ENCODE data around the gene RGS9. TPM values are rescaled to one million over a fixed set of nuclear protein-coding genes. Genes with fewer than 3 reads are reported as not detected.

The RGS9 gene
- total and polyA plus RNA-seq, 2 donors (not counting 1 experiment from before 2014, with no cell fraction given), result 1.6 to 1.7 TPM

DNA sequence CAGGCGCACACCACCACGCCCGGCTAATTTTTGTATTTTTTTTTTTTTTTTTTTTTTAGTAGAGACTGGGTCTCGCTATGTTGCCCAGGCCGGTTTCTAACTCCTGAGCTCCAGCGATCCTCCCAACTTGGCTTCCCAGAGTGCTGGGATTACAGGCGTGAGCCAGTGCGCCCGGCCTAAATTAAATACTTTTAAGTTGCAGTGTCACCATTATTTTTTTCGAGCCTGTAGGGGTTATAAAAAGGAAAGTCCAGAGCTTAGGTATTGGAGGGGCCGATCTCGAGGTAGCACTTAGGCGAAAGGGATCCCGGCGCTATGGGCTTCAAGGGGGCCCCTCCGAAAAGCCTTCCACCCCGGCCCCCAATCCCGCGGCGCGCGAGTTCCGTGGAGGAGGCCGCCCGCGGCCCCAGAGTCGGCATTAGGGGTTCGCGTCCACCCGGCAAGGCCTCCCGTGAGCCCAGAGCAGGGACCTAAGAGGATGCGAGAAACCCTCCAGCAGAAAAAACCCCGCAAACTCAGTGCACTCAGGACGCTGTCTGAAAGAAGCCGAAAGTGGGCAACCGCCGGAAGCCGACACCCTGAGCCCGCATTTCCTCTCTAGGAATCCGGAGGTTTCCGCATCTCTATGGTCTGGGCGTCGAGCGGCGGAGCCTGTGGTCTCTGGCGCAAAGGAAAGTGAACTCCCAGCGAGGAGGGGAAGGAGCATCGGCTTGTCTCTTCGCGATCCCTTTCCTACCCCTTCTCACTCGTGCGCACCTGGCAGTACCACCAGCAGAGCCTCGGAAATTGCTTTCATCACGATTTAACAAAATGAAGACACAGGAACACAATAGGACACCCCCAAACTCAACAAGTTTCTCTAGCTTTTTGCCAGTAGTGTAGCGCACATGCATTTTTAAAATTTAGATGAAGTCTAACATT is 14.1 kb upstream of the RGS9 start:
- H3K4me3 ChIP-seq (replicated peaks in 1 of 4; ENCODE audit: control extremely low read depth in 1 of 4, insufficient read depth in 1 of 4, low read depth in 3 of 4, low read length in 4 of 4), result peak overlapping the region; percentile 51 to 67 (median 58)
- H3K4me1 ChIP-seq (ENCODE audit: control insufficient read depth, extremely low read depth, insufficient read depth, low read length), result peaks cover 2% of the 10 kb centered on the region
- H3K4me2 ChIP-seq (ENCODE audit: extremely low read depth, insufficient read depth, low read length), result peak overlapping the region; percentile 97
- no peaks in the 10 kb centered on the region for H3K36me3 ChIP-seq (ENCODE audit: control insufficient read depth, insufficient read depth, low read length)
- H3K79me2 ChIP-seq (ENCODE audit: control insufficient read depth, insufficient read depth, low read length), result no peaks in the 10 kb centered on the region
- peak overlapping the region; percentile 79 for H3K27ac ChIP-seq (ENCODE audit: insufficient read depth, low read length)
- peak; percentile 87 to 94 for DNase-seq (ENCODE audit: low read depth in 2 of 2)
- no peaks in the 10 kb centered on the region for H3K27me3 ChIP-seq (ENCODE audit: control insufficient read depth, insufficient read depth, low read length)
- peak overlapping the region; percentile 85 for H3K9ac ChIP-seq (ENCODE audit: insufficient read depth, low read length)
- no peaks in the 10 kb centered on the region for H3K9me3 ChIP-seq (ENCODE audit: control insufficient read depth, insufficient read depth, low read depth, low read length)
- H4K20me1 ChIP-seq (ENCODE audit: control insufficient read depth, extremely low read depth, insufficient read depth, low read length), result no peaks in the 10 kb centered on the region
- peak overlapping the region; percentile 99 for H2AFZ ChIP-seq (ENCODE audit: low read length)
- TF ChIP-seq CTCF (conservative IDR thresholded peaks at IDR 0.05 in 1 of 2, IDR thresholded peaks at IDR 0.05 in 1 of 2; ENCODE audit: low read depth in 1 of 2, low read length in 2 of 2) (no peak), EZH2 (IDR thresholded peaks at IDR 0.05; ENCODE audit: low read length, missing control alignments) (no peak)

DNA sequence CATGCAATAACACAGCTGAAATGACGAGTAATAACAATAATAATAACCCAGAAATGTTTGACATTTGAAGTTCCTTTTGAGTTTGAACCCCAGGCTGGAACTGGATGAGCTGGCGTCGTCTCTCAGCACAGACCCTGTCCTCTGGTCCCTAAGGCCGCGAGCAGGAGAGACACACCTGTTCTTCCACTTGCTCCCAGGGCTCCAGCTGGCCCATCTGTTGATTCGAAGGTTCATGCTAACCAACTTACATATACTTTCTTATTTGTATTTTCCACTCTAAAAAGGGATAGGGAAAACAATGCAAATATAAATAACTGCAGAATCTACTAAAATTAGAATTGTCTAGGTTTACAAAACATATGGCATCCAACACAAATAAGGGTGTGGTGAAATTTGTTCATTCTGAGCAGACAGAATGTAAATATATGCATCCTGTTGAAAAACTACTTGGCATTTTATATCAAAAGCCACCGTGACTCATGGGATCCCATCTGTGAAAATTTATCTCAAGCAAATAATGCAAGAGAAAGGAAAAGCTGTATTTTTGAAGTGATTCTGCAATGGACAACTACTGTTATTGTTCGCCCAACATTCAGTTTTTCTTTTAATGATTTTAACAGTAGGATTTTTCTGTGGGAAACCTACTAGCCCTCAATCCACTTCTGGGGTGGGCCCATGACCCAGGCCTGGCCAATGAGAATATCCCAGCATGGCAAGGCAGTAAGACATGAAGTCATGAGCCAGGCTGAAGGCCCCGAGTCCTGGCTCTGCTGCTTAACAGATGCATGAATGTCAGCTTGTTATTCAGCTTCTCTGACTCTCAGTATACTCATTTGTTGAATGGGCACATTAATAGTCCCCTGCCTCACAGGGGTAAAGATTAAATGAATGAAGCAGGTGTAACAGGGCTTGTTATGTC is 13.2 kb upstream of the RGS9 start:
- Histone ChIP-seq H3K4me1 (ENCODE audit: control insufficient read depth, extremely low read depth, insufficient read depth, low read length) (peaks cover 2% of the 10 kb centered on the region), H3K9me3 (ENCODE audit: control insufficient read depth, insufficient read depth, low read depth, low read length) (no peaks in the 10 kb centered on the region), H4K20me1 (ENCODE audit: control insufficient read depth, extremely low read depth, insufficient read depth, low read length) (no peaks in the 10 kb centered on the region), H3K9ac (ENCODE audit: insufficient read depth, low read length) (no peak overlapping the region), H3K4me2 (ENCODE audit: extremely low read depth, insufficient read depth, low read length) (peak overlapping the region; percentile 16), H2AFZ (ENCODE audit: low read length) (peak overlapping the region; percentile 99), H3K36me3 (ENCODE audit: control insufficient read depth, insufficient read depth, low read length) (no peaks in the 10 kb centered on the region), H3K79me2 (ENCODE audit: control insufficient read depth, insufficient read depth, low read length) (no peaks in the 10 kb centered on the region), H3K4me3 (replicated peaks in 1 of 4; ENCODE audit: control extremely low read depth in 1 of 4, insufficient read depth in 1 of 4, low read depth in 3 of 4, low read length in 4 of 4) (peak overlapping the region in 2 of 4 experiments; percentile 56 to 67), H3K27ac (ENCODE audit: insufficient read depth, low read length) (peak overlapping the region; percentile 79), H3K27me3 (ENCODE audit: control insufficient read depth, insufficient read depth, low read length) (no peaks in the 10 kb centered on the region)
- TF ChIP-seq CTCF (conservative IDR thresholded peaks at IDR 0.05 in 1 of 2, IDR thresholded peaks at IDR 0.05 in 1 of 2; ENCODE audit: low read depth in 1 of 2, low read length in 2 of 2), result no peak
- TF ChIP-seq EZH2 (IDR thresholded peaks at IDR 0.05; ENCODE audit: low read length, missing control alignments), result no peak
- peak in 1 of 2 donors; percentile 71 for DNase-seq (ENCODE audit: low read depth in 2 of 2)

DNA sequence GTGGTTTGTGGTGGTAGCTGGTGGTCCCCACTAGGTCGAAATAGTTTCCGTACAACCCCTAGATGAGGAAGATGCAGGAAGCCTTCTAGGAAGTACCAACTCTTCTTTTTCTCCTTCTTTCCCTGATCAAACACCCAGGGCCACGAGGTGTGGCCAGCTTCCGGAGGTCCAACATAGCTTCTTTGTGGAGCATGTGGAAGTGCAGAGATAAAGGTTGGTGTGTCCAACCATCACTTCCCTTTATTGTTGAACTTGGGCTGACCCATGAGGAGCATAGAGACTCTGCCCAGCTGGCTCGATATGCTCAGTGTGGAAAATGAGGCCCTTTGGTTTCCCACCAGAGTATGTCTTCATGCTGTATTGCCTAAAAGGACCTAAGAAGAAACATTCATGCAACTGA is 6.3 kb upstream of the RGS9 start:
- H4K20me1 ChIP-seq (ENCODE audit: control insufficient read depth, extremely low read depth, insufficient read depth, low read length), result no peaks in the 10 kb centered on the region
- H3K4me3 ChIP-seq (replicated peaks in 1 of 4; ENCODE audit: control extremely low read depth in 1 of 4, insufficient read depth in 1 of 4, low read depth in 3 of 4, low read length in 4 of 4), result no peak overlapping the region
- TF ChIP-seq CTCF (conservative IDR thresholded peaks at IDR 0.05 in 1 of 2, IDR thresholded peaks at IDR 0.05 in 1 of 2; ENCODE audit: low read depth in 1 of 2, low read length in 2 of 2) (no peak), EZH2 (IDR thresholded peaks at IDR 0.05; ENCODE audit: low read length, missing control alignments) (no peak)
- H3K4me2 ChIP-seq (ENCODE audit: extremely low read depth, insufficient read depth, low read length), result no peak overlapping the region
- DNase-seq (ENCODE audit: low read depth in 2 of 2), result no peak
- no peak overlapping the region for H3K27ac ChIP-seq (ENCODE audit: insufficient read depth, low read length)
- H3K9ac ChIP-seq (ENCODE audit: insufficient read depth, low read length), result no peak overlapping the region
- peaks cover 3% of the 10 kb centered on the region for H3K4me1 ChIP-seq (ENCODE audit: control insufficient read depth, extremely low read depth, insufficient read depth, low read length)
- no peaks in the 10 kb centered on the region for H3K27me3 ChIP-seq (ENCODE audit: control insufficient read depth, insufficient read depth, low read length)
- H3K9me3 ChIP-seq (ENCODE audit: control insufficient read depth, insufficient read depth, low read depth, low read length), result no peaks in the 10 kb centered on the region
- no peak overlapping the region for H2AFZ ChIP-seq (ENCODE audit: low read length)
- H3K79me2 ChIP-seq (ENCODE audit: control insufficient read depth, insufficient read depth, low read length), result no peaks in the 10 kb centered on the region
- no peaks in the 10 kb centered on the region for H3K36me3 ChIP-seq (ENCODE audit: control insufficient read depth, insufficient read depth, low read length)

Data from fibroblast of lung (primary cell).